BE2C (cell line): ENCODE data around the gene SORCS3. TPM values are rescaled to one million over a fixed set of nuclear protein-coding genes. Genes with fewer than 3 reads are reported as not detected.

Experiments
- DNase-seq: peaks from one replicate; pipeline ENCODE4 v3.0.0-alpha.2; 2020
- H3K27me3 ChIP-seq: fragments of 250-450 bp; sonication (Bioruptor Pico); 2 replicates; pipeline ENCODE4 v1.5.1; 2020; ENCODE audit warnings: mild to moderate bottlenecking
- H3K36me3 ChIP-seq: fragments of 250-450 bp; sonication (Bioruptor Pico); 2 replicates; pipeline ENCODE4 v1.5.1; 2020; ENCODE audit warnings: mild to moderate bottlenecking
- H3K4me1 ChIP-seq: fragments of 250-450 bp; sonication (Bioruptor Pico); 2 replicates; pipeline ENCODE4 v1.5.1; 2020
- H3K4me3 ChIP-seq: 2 replicates; pipeline ENCODE4 v1.5.1; 2011; ENCODE audit warnings: low read depth, low read length
- H3K9me3 ChIP-seq: fragments of 250-450 bp; sonication (Bioruptor Pico); 2 replicates; pipeline ENCODE4 v1.5.1; 2020
- CTCF ChIP-seq: IDR thresholded peaks from 2 replicates; pipeline ENCODE4 v1.5.1; 2012; ENCODE audit warnings: mild to moderate bottlenecking, low read depth, low read length
- polyA plus RNA-seq: library from polyadenylated mRNA; unstranded; fragments of >200 nt; gene quantifications from one replicate; pipeline ENCODE4 v1.2.1, GENCODE V29; 2012; ENCODE audit warnings: low read depth, missing spikeins; ENCODE audit not compliant: insufficient read length, insufficient read depth

Gene SORCS3
- not detected for polyA plus RNA-seq

DNA sequence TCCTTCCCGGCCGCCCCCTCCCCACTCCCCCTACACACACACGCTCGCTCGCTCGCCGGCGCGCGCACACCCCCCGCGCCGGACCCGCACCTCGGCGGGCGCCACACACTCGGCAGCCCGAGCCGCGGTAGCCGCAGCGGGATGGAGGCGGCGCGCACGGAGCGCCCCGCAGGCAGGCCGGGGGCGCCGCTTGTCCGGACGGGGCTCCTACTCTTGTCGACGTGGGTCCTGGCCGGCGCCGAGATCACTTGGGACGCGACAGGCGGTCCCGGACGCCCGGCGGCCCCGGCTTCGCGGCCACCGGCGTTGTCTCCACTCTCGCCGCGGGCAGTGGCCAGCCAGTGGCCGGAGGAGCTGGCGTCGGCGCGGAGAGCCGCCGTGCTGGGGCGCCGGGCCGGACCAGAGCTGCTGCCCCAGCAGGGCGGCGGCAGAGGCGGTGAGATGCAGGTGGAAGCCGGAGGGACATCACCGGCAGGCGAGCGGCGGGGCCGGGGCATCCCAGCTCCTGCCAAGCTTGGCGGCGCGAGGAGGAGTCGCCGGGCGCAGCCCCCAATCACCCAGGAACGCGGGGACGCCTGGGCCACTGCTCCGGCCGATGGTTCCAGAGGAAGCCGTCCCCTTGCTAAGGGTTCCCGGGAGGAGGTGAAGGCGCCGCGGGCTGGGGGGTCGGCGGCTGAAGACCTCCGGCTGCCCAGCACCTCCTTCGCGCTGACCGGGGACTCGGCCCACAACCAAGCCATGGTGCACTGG is at the start of gene SORCS3:
SORCS3 (plus strand) TSS at position 104 of the 750 bp plus-strand sequence.
- peaks cover 43% of the 10 kb centered on the region for H3K27me3 ChIP-seq
- no peaks in the 10 kb centered on the region for H3K36me3 ChIP-seq
- H3K4me1 ChIP-seq, result no peaks in the 10 kb centered on the region
- no peak for DNase-seq
- no peak within 1 kb of the TSS for H3K4me3 ChIP-seq
- H3K9me3 ChIP-seq, result no peaks in the 10 kb centered on the region
- no peak for TF ChIP-seq CTCF

- no peak for TF ChIP-seq CTCF
- Histone ChIP-seq H3K36me3 (no peaks in the 10 kb centered on the region), H3K27me3 (no peaks in the 10 kb centered on the region), H3K4me1 (no peaks in the 10 kb centered on the region), H3K9me3 (no peaks in the 10 kb centered on the region), H3K4me3 (no peak overlapping the region)
- DNase-seq, result no peak
Observed at GRCh38 chr10:104591441-104591840, 49.6 kb upstream of the SORCS3 start.

- H3K27me3 ChIP-seq, result no peaks in the 10 kb centered on the region
- TF ChIP-seq CTCF, result no peak
Observed at GRCh38 chr10:104601166-104601565, 39.9 kb upstream of the SORCS3 start.

GRCh38 chr10:104608091-104608828 is 32.8 kb upstream of the SORCS3 start:
- Histone ChIP-seq H3K4me1 (no peaks in the 10 kb centered on the region), H3K9me3 (no peaks in the 10 kb centered on the region), H3K4me3 (no peak overlapping the region), H3K36me3 (no peaks in the 10 kb centered on the region), H3K27me3 (no peaks in the 10 kb centered on the region)
- TF ChIP-seq CTCF, result no peak
- DNase-seq, result no peak

More at GRCh38 chr10:104601166-104601565, 39.9 kb upstream of the SORCS3 start:
- Histone ChIP-seq H3K4me3 (no peak overlapping the region), H3K36me3 (no peaks in the 10 kb centered on the region), H3K4me1 (no peaks in the 10 kb centered on the region), H3K9me3 (no peaks in the 10 kb centered on the region)
- no peak for DNase-seq

GRCh38 chr10:104612571-104613205 is 28.4 kb upstream of the SORCS3 start:
- Histone ChIP-seq H3K4me3 (no peak overlapping the region), H3K9me3 (no peaks in the 10 kb centered on the region), H3K27me3 (no peaks in the 10 kb centered on the region), H3K4me1 (no peaks in the 10 kb centered on the region), H3K36me3 (no peaks in the 10 kb centered on the region)
- no peak for DNase-seq
- TF ChIP-seq CTCF, result no peak

GRCh38 chr10:104613406-104613805 is 27.7 kb upstream of the SORCS3 start:
- H3K4me3 ChIP-seq, result no peak overlapping the region
- DNase-seq, result no peak
- H3K4me1 ChIP-seq, result no peaks in the 10 kb centered on the region
- no peak for TF ChIP-seq CTCF
- no peaks in the 10 kb centered on the region for H3K27me3 ChIP-seq
- no peaks in the 10 kb centered on the region for H3K36me3 ChIP-seq
- no peaks in the 10 kb centered on the region for H3K9me3 ChIP-seq
